C4-2B (cell line): ENCODE measurements around the gene CEACAM5.

Experiments
- ZFX ChIP-seq: fragments of 450-650 bp; IDR thresholded peaks from 2 replicates; pipeline ENCODE4 v1.6.1; 2017
- TF ChIP-seq, protein P1 (sequence below): fragments of 450-650 bp; conservative IDR thresholded peaks from 2 replicates; pipeline ENCODE4 v1.5.1; 2017; ENCODE audit warnings: mild to moderate bottlenecking

DNA sequence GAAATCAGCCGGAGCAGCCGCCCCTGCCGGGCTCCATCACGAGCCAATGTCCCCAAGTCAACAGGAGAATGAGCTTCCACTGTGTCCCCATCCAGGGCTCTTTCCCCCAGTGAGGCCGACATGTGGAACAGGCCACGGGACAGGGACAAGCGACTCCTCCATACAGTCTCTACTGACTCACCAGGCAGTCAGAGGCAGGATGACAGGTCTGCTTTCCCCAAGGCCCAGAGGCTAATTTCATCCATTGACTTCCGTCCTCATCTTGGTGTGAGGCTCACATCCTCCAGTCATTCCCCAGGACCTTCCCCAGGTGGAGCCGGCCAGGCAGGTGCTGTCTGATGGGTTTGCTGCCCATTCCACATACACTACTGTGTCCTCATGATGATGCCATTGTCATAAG is 50.4 kb downstream of the CEACAM5 start:
- TF ChIP-seq, protein P1, sequence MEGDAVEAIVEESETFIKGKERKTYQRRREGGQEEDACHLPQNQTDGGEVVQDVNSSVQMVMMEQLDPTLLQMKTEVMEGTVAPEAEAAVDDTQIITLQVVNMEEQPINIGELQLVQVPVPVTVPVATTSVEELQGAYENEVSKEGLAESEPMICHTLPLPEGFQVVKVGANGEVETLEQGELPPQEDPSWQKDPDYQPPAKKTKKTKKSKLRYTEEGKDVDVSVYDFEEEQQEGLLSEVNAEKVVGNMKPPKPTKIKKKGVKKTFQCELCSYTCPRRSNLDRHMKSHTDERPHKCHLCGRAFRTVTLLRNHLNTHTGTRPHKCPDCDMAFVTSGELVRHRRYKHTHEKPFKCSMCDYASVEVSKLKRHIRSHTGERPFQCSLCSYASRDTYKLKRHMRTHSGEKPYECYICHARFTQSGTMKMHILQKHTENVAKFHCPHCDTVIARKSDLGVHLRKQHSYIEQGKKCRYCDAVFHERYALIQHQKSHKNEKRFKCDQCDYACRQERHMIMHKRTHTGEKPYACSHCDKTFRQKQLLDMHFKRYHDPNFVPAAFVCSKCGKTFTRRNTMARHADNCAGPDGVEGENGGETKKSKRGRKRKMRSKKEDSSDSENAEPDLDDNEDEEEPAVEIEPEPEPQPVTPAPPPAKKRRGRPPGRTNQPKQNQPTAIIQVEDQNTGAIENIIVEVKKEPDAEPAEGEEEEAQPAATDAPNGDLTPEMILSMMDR: no peak
- no peak for TF ChIP-seq ZFX
